A204.1 (cell line): ENCODE results near the gene PIANP.
"Not testable (repeated sequence)": the region's sequence is repeated elsewhere in the genome, so short reads cannot be mapped to it uniquely, and the experiment has no call there.

Experiments used
- FAIRE-seq: peaks from 2 replicates; lab custom pipeline; 2012; peaks lifted over from hg19 to GRCh38; lab: Jason Lieb, UNC

PIANP gene

GRCh38 chr12:6700646-6701051, at the start of gene PIANP:
PIANP (minus strand) TSS chr12:6700815; CDS start chr12:6698061, 2,754 bp downstream.
- no peak for FAIRE-seq

- FAIRE-seq: no peak
Measured at GRCh38 chr12:6748761-6749160, 48.1 kb upstream of the PIANP start.

- no peak for FAIRE-seq
Measured at GRCh38 chr12:6747216-6747615, 46.6 kb upstream of the PIANP start.

- no peak for FAIRE-seq
Measured at GRCh38 chr12:6745741-6746525, 45.3 kb upstream of the PIANP start.

- not testable (repeated sequence) for FAIRE-seq
Measured at GRCh38 chr12:6743300-6743699, 42.7 kb upstream of the PIANP start.

GRCh38 chr12:6742834-6743233, 42.2 kb upstream of the PIANP start:
- no peak for FAIRE-seq

GRCh38 chr12:6742080-6742479, 41.5 kb upstream of the PIANP start:
- not testable (repeated sequence) for FAIRE-seq

GRCh38 chr12:6736754-6737153, 36.1 kb upstream of the PIANP start:
- no peak for FAIRE-seq

GRCh38 chr12:6735448-6736191, 35.0 kb upstream of the PIANP start:
- peak; percentile 92 for FAIRE-seq

GRCh38 chr12:6734506-6735387, 34.1 kb upstream of the PIANP start:
- no peak for FAIRE-seq

GRCh38 chr12:6730169-6730568, 29.6 kb upstream of the PIANP start:
- FAIRE-seq: no peak

GRCh38 chr12:6729186-6729585, 28.6 kb upstream of the PIANP start:
- no peak for FAIRE-seq

- FAIRE-seq: no peak
Measured at GRCh38 chr12:6725350-6725749, 24.7 kb upstream of the PIANP start.

- FAIRE-seq: no peak
Measured at GRCh38 chr12:6724409-6724797, 23.8 kb upstream of the PIANP start.

- FAIRE-seq: peak; percentile 99
Measured at GRCh38 chr12:6723607-6724408, 23.2 kb upstream of the PIANP start, which contains the start of gene COPS7A. COPS7A (plus strand) TSS chr12:6724046; CDS start chr12:6724657, 611 bp downstream.

GRCh38 chr12:6722863-6723262, 22.2 kb upstream of the PIANP start:
- no peak for FAIRE-seq

- FAIRE-seq: no peak
Measured at GRCh38 chr12:6716874-6717437, 16.3 kb upstream of the PIANP start.

- FAIRE-seq: not testable (repeated sequence)
Measured at GRCh38 chr12:6716031-6716873, 15.6 kb upstream of the PIANP start.

- no peak for FAIRE-seq
Measured at GRCh38 chr12:6708960-6709394, 8.4 kb upstream of the PIANP start.

- not testable (repeated sequence) for FAIRE-seq
Measured at GRCh38 chr12:6708351-6708750, 7.7 kb upstream of the PIANP start.
